Stomach (tissue), 4 donors: Measurements from ENCODE around the gene NFATC1.

Experiments
- POLR2A ChIP-seq, 4 donors: fragments of 450-650 bp; IDR thresholded peaks; one replicate each; pipeline ENCODE4 v1.6.1; 2016; ENCODE audit warnings: antibody characterized with exemption in 4 of 4, control low read depth in 2 of 4, mild to moderate bottlenecking in 1 of 4, moderate library complexity in 1 of 4
- TF ChIP-seq, protein P1 (sequence below), 7 experiments: fragments of 450-650 bp in 4 of 7; fragments of 200-600 bp in 3 of 7; sonication (generic) in 3 of 7; IDR thresholded peaks; one replicate each; pipeline ENCODE4 v1.5.1; 2016 to 2019; ENCODE audit warnings: antibody characterized with exemption in 7 of 7, control low read depth in 2 of 7, mild to moderate bottlenecking in 1 of 7

- TF ChIP-seq POLR2A (IDR thresholded peaks at IDR 0.05) = no peak
- TF ChIP-seq, protein P1, sequence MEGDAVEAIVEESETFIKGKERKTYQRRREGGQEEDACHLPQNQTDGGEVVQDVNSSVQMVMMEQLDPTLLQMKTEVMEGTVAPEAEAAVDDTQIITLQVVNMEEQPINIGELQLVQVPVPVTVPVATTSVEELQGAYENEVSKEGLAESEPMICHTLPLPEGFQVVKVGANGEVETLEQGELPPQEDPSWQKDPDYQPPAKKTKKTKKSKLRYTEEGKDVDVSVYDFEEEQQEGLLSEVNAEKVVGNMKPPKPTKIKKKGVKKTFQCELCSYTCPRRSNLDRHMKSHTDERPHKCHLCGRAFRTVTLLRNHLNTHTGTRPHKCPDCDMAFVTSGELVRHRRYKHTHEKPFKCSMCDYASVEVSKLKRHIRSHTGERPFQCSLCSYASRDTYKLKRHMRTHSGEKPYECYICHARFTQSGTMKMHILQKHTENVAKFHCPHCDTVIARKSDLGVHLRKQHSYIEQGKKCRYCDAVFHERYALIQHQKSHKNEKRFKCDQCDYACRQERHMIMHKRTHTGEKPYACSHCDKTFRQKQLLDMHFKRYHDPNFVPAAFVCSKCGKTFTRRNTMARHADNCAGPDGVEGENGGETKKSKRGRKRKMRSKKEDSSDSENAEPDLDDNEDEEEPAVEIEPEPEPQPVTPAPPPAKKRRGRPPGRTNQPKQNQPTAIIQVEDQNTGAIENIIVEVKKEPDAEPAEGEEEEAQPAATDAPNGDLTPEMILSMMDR (IDR thresholded peaks at IDR 0.05) = no peak
Measured at GRCh38 chr18:79463424-79463960, 67.8 kb downstream of the NFATC1 start.
